ENCODE results near the gene DMP1.
"Not testable (repeated sequence)": the region's sequence is repeated elsewhere in the genome, so short reads cannot be mapped to it uniquely, and the experiment has no call there.

Gene DMP1

DNA sequence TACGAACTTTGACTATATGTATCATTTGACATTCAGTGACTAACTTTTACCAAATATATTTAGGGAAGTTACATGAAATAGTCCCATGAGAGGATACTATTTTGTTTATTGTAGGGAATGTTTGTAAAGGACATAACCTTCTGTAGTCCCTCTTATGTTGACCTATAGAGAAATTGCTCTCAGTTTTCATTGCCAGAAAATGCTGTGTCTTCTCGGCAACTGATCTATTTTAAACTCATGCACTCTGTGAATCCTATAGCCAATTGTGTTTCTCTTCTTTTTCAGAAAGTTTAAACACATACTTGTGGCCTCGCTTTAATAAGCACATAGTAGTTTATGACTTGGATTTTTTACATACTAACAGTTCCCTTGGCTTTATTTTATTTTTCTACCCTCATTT lies 38.2 kb downstream of the DMP1 start:
- no peak for DNase-seq (ENCODE audit: low spot score)

GRCh38 chr4:87690947-87691346 lies 40.9 kb downstream of the DMP1 start:
- not testable (repeated sequence) for DNase-seq (ENCODE audit: low spot score)

- not testable (repeated sequence) for DNase-seq (ENCODE audit: low spot score)
Measured at GRCh38 chr4:87692060-87692459, 42.0 kb downstream of the DMP1 start.

- no peak for DNase-seq (ENCODE audit: low spot score)
Measured at GRCh38 chr4:87697272-87697671, 47.2 kb downstream of the DMP1 start.

DNA sequence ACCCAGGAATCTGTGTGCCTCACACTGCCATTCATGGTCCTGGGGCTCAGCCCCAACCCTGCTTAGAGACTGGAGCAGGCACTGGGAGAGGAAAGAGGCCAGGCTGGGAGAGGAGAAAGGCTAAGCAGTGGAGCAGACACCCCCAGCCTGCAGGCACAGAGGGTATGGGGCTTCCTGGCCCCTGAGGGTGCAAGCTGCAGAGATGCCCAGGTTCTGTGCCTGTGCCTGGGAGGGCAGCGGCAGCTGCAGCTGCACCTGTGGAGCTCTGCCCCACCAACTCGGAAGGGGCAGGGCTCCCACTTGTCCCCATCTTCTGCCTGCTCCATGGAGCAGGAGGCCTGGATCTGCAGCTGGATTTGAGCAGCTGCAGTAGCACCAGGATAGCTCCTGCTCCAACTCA lies 47.9 kb downstream of the DMP1 start:
- DNase-seq (ENCODE audit: low spot score), result no peak

- DNase-seq (ENCODE audit: low spot score), result no peak
Measured at GRCh38 chr4:87698394-87698793, 48.3 kb downstream of the DMP1 start.

GRCh38 chr4:87704001-87704400 lies 53.9 kb downstream of the DMP1 start:
- no peak for DNase-seq (ENCODE audit: low spot score)

DNA sequence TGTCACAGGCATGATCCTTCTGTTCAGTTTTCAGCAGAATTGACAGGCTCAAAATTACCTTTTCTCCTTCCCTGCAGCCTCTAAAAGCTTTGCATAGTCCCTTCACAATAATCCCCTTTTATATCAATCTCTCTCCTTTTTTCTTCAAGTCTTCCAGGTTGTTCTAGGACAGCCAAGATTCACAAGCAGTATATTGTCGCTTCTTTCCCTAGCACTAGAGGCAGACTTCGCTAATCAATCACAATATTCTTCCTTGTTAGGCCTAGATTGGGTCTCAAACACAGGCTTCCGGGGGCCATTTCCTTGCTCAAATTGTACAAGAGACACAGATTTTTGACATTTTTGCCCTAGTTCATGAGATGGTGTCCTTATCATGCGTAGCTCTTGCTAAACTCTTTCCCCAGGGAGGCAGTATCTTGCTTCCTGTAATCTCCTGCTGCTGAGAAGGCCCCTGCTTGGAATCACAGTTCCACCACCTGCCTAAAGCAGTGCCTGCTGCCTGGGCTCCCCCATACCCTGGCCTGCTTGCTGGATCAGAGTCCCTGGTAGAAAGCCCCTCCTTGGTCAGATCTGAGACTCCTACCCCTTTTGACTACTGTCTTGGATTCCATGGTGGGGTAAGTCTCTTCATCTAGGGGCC lies 57.3 kb downstream of the DMP1 start:
- no peak for DNase-seq (ENCODE audit: low spot score)

All from CD4-positive, alpha-beta T cell treated with Interleukin-6 at 100 ng/mL for 8 hours (primary cell).